T-cell (primary cell): Measurements from ENCODE around the gene LMO2. TPM values are rescaled to one million over a fixed set of nuclear protein-coding genes. Genes with fewer than 3 reads are reported as not detected.

ENCODE experiments used
- ATAC-seq, 4 experiments: fragments of 200-7000 bp in 3 of 4; fragments of 150-1000 bp in 1 of 4; cut with Tn5 transposase; replicated peaks in 1 of 4; 1 replicate in 3 of 4; 2 replicates in 1 of 4; pipeline ENCODE4 v1.10.0; 2021; ENCODE audit warnings: moderate library complexity in 3 of 4, mild to moderate bottlenecking in 2 of 4, moderate number of reproducible peaks in 1 of 4
- CTCF ChIA-PET, 2 donors: fragments of 300-600 bp; sonication (Branson Sonifier 250); formaldehyde crosslinking; loops; one replicate each; lab custom pipeline; 2022; ENCODE audit warnings: antibody characterized with exemption in 2 of 2; lab: Charles Lee
- POLR2A ChIA-PET, 2 donors: fragments of 300-600 bp; sonication (Branson Sonifier 250); formaldehyde crosslinking; loops; one replicate each; lab custom pipeline; 2022; ENCODE audit warnings: antibody characterized with exemption in 2 of 2; lab: Charles Lee
- DNase-seq, 35 experiments: peaks; one replicate each; pipeline versions ENCODE4 v3.0.0 to v3.0.0-alpha.2; 2013 to 2023
- H3K27ac ChIP-seq: one replicate; pipeline ENCODE4 v1.5.1; 2013; ENCODE audit warnings: low read length
- H3K27me3 ChIP-seq, 2 experiments: replicated peaks in 1 of 2; 1 replicate in 1 of 2; 2 replicates in 1 of 2; pipeline versions ENCODE4 v1.6.1 to v1.7.0; 2013; ENCODE audit warnings: low read length in 1 of 2, mixed read lengths in 1 of 2; ENCODE audit not compliant: control insufficient read depth in 2 of 2, insufficient read depth in 2 of 2; ENCODE audit errors: extremely low read depth in 1 of 2
- H3K36me3 ChIP-seq, 2 donors: 1 replicate in 1 of 2; 2 replicates in 1 of 2; pipeline versions ENCODE4 v1.6.1 to v1.7.0; 2013; ENCODE audit warnings: low read length in 1 of 2; ENCODE audit not compliant: control insufficient read depth in 2 of 2, insufficient read depth in 1 of 2; ENCODE audit errors: extremely low read depth in 1 of 2
- H3K4me1 ChIP-seq, 2 experiments: 1 replicate in 1 of 2; 2 replicates in 1 of 2; pipeline versions ENCODE4 v1.6.1 to v1.7.0; 2013; ENCODE audit warnings: low read length in 2 of 2, mixed read lengths in 1 of 2; ENCODE audit not compliant: insufficient read depth in 2 of 2, control insufficient read depth in 1 of 2; ENCODE audit errors: extremely low read depth in 1 of 2
- H3K4me3 ChIP-seq, 2 donors: 1 replicate in 1 of 2; 2 replicates in 1 of 2; pipeline versions ENCODE4 v1.5.1 to v1.7.0; 2013; ENCODE audit warnings: mild to moderate bottlenecking in 2 of 2, low read length in 1 of 2, moderate library complexity in 1 of 2; ENCODE audit not compliant: control insufficient read depth in 1 of 2; ENCODE audit errors: extremely low read depth in 1 of 2
- H3K9me3 ChIP-seq: 2 replicates; pipeline ENCODE4 v1.7.0; 2013
- H3K27ac Mint-ChIP-seq, 2 donors: one replicate each; pipeline ENCODE4 v1.8.0; 2020 to 2021; ENCODE audit warnings: mild to moderate bottlenecking in 2 of 2, mixed read lengths in 2 of 2
- H3K27me3 Mint-ChIP-seq, 2 donors: one replicate each; pipeline ENCODE4 v1.8.0; 2021 to 2022; ENCODE audit warnings: mixed read lengths in 2 of 2
- H3K36me3 Mint-ChIP-seq: one replicate; pipeline ENCODE4 v1.8.0; 2021; ENCODE audit warnings: mixed read lengths
- H3K4me1 Mint-ChIP-seq, 3 donors: one replicate each; pipeline ENCODE4 v1.8.0; 2020 to 2022; ENCODE audit warnings: mixed read lengths in 3 of 3, mild to moderate bottlenecking in 1 of 3
- H3K4me3 Mint-ChIP-seq, 3 donors: one replicate each; pipeline ENCODE4 v1.8.0; 2020 to 2022; ENCODE audit warnings: mild to moderate bottlenecking in 3 of 3, mixed read lengths in 3 of 3, moderate library complexity in 3 of 3
- H3K9me3 Mint-ChIP-seq, 3 donors: one replicate each; pipeline ENCODE4 v1.8.0; 2020 to 2022; ENCODE audit warnings: mixed read lengths in 3 of 3
- WGBS: methylation state at CpG from one replicate; pipeline ENCODE4 v1.1.5; 2013; ENCODE audit warnings: missing lambda C conversion rate; ENCODE audit not compliant: insufficient coverage; 5-methylcytosine and 5-hydroxymethylcytosine counted together
- total RNA-seq, 35 experiments: library from RNA in 6 of 35; stranded (reverse) in 6 of 35; fragments of 120-200 nt in 1 of 35; gene quantifications; one replicate each; pipeline versions ENCODE4 v1.2.1 to v1.2.4 and lab custom pipeline; 2013 to 2026

LMO2 gene
- total RNA-seq, 5 donors from 2014 or later (not counting 1 experiment from before 2014, with no cell fraction given) = 0.85 to 2.7 (median 1.6) TPM

GRCh38 chr11:33887886-33888285 is 4.0 kb downstream of the LMO2 start:
- WGBS = 78% methylated on average over 5 of the region's 5 CpGs
- Histone ChIP-seq H3K27me3 (peaks cover 0 to 45% of the 10 kb centered on the region in 2 experiments), H3K36me3 (no peaks in the 10 kb centered on the region), H3K4me1 (peaks cover 0 to 11% of the 10 kb centered on the region in 2 experiments), H3K9me3 (no peaks in the 10 kb centered on the region), H3K4me3 (no peak overlapping the region), H3K27ac (no peak overlapping the region)
- no peak overlapping the region for H3K4me3 Mint-ChIP-seq
- H3K4me1 Mint-ChIP-seq = peaks cover 10 to 17% (median 11%) of the 10 kb centered on the region in 3 donors
- H3K27me3 Mint-ChIP-seq = peaks cover 67 to 72% of the 10 kb centered on the region in 2 donors
- no peaks in the 10 kb centered on the region for H3K9me3 Mint-ChIP-seq
- POLR2A ChIA-PET = no interaction called here
- no peaks in the 10 kb centered on the region for H3K36me3 Mint-ChIP-seq
- DNase-seq = no peak
- no peak for ATAC-seq
- H3K27ac Mint-ChIP-seq = peak overlapping the region in 1 of 2 donors; percentile 58
- CTCF ChIA-PET = interaction anchor here in 1 of 2 donors (0.6 kb wide), 2 partner anchors 133 to 172 kb away, joined by 3 to 6 read pairs; no protein-coding TSS in a partner anchor

- no peak overlapping the region for H3K27ac Mint-ChIP-seq
- WGBS = 95% methylated on average over 3 of the region's 3 CpGs
- DNase-seq (no peak), ATAC-seq (no peak)
- ChIA-PET POLR2A (no interaction called here), CTCF (no interaction called here)
- no peaks in the 10 kb centered on the region for H3K9me3 Mint-ChIP-seq
- Histone ChIP-seq H3K9me3 (no peaks in the 10 kb centered on the region), H3K27me3 (peaks cover 0 to 39% of the 10 kb centered on the region in 2 experiments), H3K36me3 (no peaks in the 10 kb centered on the region), H3K27ac (no peak overlapping the region), H3K4me1 (no peaks in the 10 kb centered on the region), H3K4me3 (no peak overlapping the region)
- H3K4me1 Mint-ChIP-seq = no peaks in the 10 kb centered on the region
- no peak overlapping the region for H3K4me3 Mint-ChIP-seq
- no peaks in the 10 kb centered on the region for H3K36me3 Mint-ChIP-seq
- H3K27me3 Mint-ChIP-seq = peaks cover 70 to 73% of the 10 kb centered on the region in 2 donors
Measured at GRCh38 chr11:33885338-33886005, 6.4 kb downstream of the LMO2 start.

DNA sequence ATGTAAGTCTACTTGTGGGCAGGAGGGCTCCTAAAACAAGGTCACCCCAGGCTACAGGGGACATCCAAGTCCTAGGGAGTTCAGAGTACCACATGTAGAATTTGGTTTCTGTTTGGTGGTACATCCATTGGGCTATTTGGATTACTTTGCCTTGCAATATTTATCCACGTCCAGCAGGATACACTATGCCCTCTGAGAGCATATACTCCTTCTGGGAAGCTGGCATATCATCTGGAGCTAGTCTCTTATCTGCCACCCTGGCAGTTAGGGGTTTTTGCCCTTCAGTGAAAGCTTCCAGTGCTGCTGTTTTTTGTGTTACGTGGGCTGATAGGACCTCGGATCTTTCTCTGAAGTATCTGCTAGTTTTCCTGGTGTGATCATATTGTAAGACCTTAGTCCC is 7.3 kb downstream of the LMO2 start:
- no peaks in the 10 kb centered on the region for H3K9me3 Mint-ChIP-seq
- ATAC-seq = no peak
- H3K4me1 Mint-ChIP-seq = no peaks in the 10 kb centered on the region
- Histone ChIP-seq H3K4me3 (no peak overlapping the region), H3K27me3 (peaks cover 0 to 36% of the 10 kb centered on the region in 2 experiments), H3K27ac (no peak overlapping the region), H3K36me3 (no peaks in the 10 kb centered on the region), H3K9me3 (no peaks in the 10 kb centered on the region), H3K4me1 (no peaks in the 10 kb centered on the region)
- no peak overlapping the region for H3K4me3 Mint-ChIP-seq
- H3K27ac Mint-ChIP-seq = no peak overlapping the region
- ChIA-PET CTCF (no interaction called here), POLR2A (no interaction called here)
- DNase-seq = no peak
- no peaks in the 10 kb centered on the region for H3K36me3 Mint-ChIP-seq
- no CpG with 5 or more reads among the region's 3 CpGs for WGBS
- peaks cover 71 to 73% of the 10 kb centered on the region in 2 donors for H3K27me3 Mint-ChIP-seq

- Mint-ChIP-seq H3K27ac (no peak overlapping the region), H3K36me3 (no peaks in the 10 kb centered on the region), H3K9me3 (no peaks in the 10 kb centered on the region), H3K4me1 (no peaks in the 10 kb centered on the region), H3K4me3 (no peak overlapping the region), H3K27me3 (peaks cover 67 to 71% of the 10 kb centered on the region in 2 donors)
- ATAC-seq (no peak), DNase-seq (no peak)
- H3K4me3 ChIP-seq = no peak overlapping the region
- no peak overlapping the region for H3K27ac ChIP-seq
- no peaks in the 10 kb centered on the region for H3K4me1 ChIP-seq
- H3K27me3 ChIP-seq = peaks cover 0 to 37% of the 10 kb centered on the region in 2 experiments
- 91% methylated on average over 5 of the region's 5 CpGs for WGBS
- POLR2A ChIA-PET = no interaction called here
- CTCF ChIA-PET = no interaction called here
- no peaks in the 10 kb centered on the region for H3K9me3 ChIP-seq
- H3K36me3 ChIP-seq = no peaks in the 10 kb centered on the region
Measured at GRCh38 chr11:33884035-33884434, 7.8 kb downstream of the LMO2 start.

DNA sequence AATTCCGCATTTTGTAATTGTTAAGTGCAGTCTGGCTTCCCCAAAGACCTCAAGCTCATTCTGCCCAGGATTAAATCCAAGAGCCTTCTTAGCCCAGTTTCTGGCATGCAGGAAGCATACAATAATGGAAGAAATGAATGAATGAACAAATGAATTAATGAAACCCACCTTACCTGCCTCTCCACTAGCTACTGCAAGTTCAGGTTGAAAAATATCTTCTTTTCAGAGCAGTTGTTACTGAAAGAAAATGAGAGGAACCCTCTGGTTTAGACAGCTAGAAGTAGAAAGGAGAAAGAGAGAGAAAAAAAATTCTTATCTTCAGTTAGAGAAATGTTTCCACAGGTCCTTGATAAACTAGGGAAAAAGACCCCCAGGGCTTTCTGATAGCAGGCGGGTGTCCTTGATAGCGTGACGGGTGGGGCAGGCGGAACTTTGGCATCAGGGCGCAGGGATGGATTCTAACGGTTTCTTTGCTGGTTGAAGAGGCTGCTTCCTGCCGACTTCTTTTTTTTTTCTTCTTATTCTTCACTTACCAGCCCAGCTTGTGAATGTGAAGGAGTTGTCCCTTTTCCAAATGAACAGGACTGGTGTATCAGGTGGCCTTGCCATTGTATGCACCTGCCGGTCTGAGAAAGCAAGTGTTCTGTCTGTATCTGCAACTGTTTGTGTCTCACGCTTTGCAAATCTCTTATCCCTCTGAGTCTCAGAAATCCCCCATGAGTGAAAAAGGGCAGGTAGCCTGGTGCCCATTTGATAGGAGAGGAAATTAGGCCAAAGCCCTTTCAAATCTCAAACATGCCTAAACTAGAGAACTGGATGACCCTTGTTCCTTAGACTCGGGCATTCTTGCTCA is 10.0 kb downstream of the LMO2 start:
- ATAC-seq (no peak), DNase-seq (no peak)
- Histone ChIP-seq H3K27me3 (peaks cover 0 to 32% of the 10 kb centered on the region in 2 experiments), H3K27ac (no peak overlapping the region), H3K36me3 (no peaks in the 10 kb centered on the region), H3K4me3 (no peak overlapping the region), H3K9me3 (no peaks in the 10 kb centered on the region), H3K4me1 (no peaks in the 10 kb centered on the region)
- no peaks in the 10 kb centered on the region for H3K9me3 Mint-ChIP-seq
- no peaks in the 10 kb centered on the region for H3K4me1 Mint-ChIP-seq
- ChIA-PET CTCF (no interaction called here), POLR2A (interaction anchor here in 1 of 2 donors (0.6 kb wide), 1 partner anchor 14 kb away, joined by 7 read pairs; no protein-coding TSS in a partner anchor)
- H3K4me3 Mint-ChIP-seq = no peak overlapping the region
- 20% methylated on average over 3 of the region's 11 CpGs for WGBS
- H3K27ac Mint-ChIP-seq = no peak overlapping the region
- no peaks in the 10 kb centered on the region for H3K36me3 Mint-ChIP-seq
- H3K27me3 Mint-ChIP-seq = peaks cover 65 to 70% of the 10 kb centered on the region in 2 donors

DNA sequence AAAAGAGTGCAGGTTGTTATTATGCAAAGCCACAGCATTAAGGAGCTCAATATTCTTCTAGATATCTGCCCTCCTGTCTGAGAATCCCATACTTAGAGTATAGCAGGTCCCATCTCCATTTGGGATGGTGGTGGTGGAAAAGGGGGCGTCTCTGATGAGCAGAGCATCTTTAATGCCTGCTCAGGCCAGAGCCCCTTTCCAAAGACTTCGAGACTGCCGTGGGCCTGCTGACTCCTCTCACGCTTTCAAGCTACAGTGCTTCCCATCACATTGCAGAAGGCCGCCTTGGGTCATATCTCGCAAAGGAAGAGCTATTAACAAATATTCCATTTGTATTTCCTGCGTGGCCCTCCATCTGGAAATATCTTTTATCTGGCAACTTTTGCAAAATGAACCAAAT is 10.9 kb downstream of the LMO2 start:
- Mint-ChIP-seq H3K27me3 (peaks cover 65 to 76% of the 10 kb centered on the region in 2 donors), H3K4me3 (no peak overlapping the region), H3K9me3 (no peaks in the 10 kb centered on the region), H3K36me3 (no peaks in the 10 kb centered on the region), H3K4me1 (no peaks in the 10 kb centered on the region), H3K27ac (no peak overlapping the region)
- ATAC-seq (no peak), DNase-seq (no peak)
- 78% methylated on average over 6 of the region's 7 CpGs for WGBS
- ChIA-PET CTCF (no interaction called here), POLR2A (no interaction called here)
- H3K4me3 ChIP-seq = no peak overlapping the region
- H3K4me1 ChIP-seq = no peaks in the 10 kb centered on the region
- no peak overlapping the region for H3K27ac ChIP-seq
- no peaks in the 10 kb centered on the region for H3K36me3 ChIP-seq
- peaks cover 0 to 24% of the 10 kb centered on the region in 2 experiments for H3K27me3 ChIP-seq
- no peaks in the 10 kb centered on the region for H3K9me3 ChIP-seq
